Measurements from ENCODE around the gene TEAD1. TPM values are rescaled to one million over a fixed set of nuclear protein-coding genes. Genes with fewer than 3 reads are reported as not detected.

Gene TEAD1
- total RNA-seq, 1 donor from 2014 or later, result 17.6 TPM

DNA sequence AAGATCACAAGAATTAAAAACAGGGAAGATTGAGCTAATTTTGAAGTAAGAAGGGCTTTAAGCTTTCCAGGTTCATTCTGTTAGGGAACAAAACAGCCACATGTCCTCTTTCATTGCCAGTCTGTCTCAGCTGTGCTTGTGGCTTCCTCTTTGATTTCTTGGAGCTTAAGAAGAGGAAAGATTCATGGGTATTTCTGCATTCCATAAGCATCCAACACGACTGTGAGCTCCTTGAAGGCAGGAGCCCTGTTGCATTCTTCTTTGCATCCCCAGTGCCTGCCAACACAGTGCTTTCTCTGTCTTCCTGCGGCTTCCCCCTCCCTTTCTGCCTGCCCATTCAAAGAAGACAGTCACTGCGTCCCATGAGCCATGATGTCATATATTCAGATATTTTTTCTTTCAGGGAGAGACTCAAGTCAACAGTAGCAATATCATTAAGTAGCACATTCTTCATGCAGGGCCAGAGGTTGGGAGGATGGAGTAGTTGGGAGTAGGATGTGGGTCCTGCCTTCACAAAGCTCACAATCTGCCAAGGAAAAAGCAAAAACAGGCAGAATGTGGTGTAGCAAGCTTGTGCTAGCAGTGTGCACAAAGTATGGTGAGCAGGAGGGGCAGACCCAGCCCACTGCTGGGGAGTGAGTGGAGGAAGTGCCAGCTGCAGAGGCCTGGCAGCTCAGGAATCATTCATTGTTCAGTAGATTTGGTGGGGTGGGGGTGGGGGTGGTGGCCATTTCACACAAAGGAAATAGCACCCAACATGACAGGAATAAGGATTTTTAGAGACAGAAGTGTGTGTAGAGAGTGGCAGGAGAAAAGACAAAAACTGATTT is 172.8 kb downstream of the TEAD1 start:
- no peak for DNase-seq (ENCODE audit: low read depth)
- no peak for FAIRE-seq
- no peak overlapping the region for H3K4me3 ChIP-seq (ENCODE audit: low read depth, low read length)
- no peak for TF ChIP-seq CTCF (IDR thresholded peaks at IDR 0.05; ENCODE audit: insufficient read depth, low read length, severe bottlenecking)
- H3K36me3 ChIP-seq (ENCODE audit: control insufficient read depth, insufficient read depth, low read length), result no peaks in the 10 kb centered on the region
- no peaks in the 10 kb centered on the region for H3K27me3 ChIP-seq (ENCODE audit: control insufficient read depth, insufficient read depth, low read length)

GRCh38 chr11:12848413-12848812 is 174.2 kb downstream of the TEAD1 start:
- FAIRE-seq (no peak), DNase-seq (ENCODE audit: low read depth) (no peak)
- no peaks in the 10 kb centered on the region for H3K36me3 ChIP-seq (ENCODE audit: control insufficient read depth, insufficient read depth, low read length)
- H3K27me3 ChIP-seq (ENCODE audit: control insufficient read depth, insufficient read depth, low read length), result no peaks in the 10 kb centered on the region
- H3K4me3 ChIP-seq (ENCODE audit: low read depth, low read length), result no peak overlapping the region
- no peak for TF ChIP-seq CTCF (IDR thresholded peaks at IDR 0.05; ENCODE audit: insufficient read depth, low read length, severe bottlenecking)

DNA sequence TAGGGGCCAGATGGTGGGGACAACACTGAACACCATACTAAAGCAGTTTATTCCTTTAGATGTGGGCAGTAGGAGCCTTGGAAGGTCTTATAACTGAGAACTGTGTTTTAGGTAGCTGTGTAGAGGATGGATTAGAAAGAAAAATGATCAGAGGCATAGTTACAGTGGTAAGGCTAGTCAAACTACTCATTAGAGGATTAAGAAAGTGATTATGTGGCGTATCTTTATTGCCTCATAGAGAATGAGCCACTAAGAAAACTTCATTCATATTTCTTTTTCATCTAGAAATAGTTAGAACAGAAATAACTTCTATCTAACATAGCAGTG is 179.1 kb downstream of the TEAD1 start:
- no peak overlapping the region for H3K4me3 ChIP-seq (ENCODE audit: low read depth, low read length)
- no peak for TF ChIP-seq CTCF (IDR thresholded peaks at IDR 0.05; ENCODE audit: insufficient read depth, low read length, severe bottlenecking)
- no peaks in the 10 kb centered on the region for H3K36me3 ChIP-seq (ENCODE audit: control insufficient read depth, insufficient read depth, low read length)
- FAIRE-seq (no peak), DNase-seq (ENCODE audit: low read depth) (no peak)
- H3K27me3 ChIP-seq (ENCODE audit: control insufficient read depth, insufficient read depth, low read length), result no peaks in the 10 kb centered on the region

GRCh38 chr11:12853652-12854296 is 179.6 kb downstream of the TEAD1 start:
- TF ChIP-seq CTCF (IDR thresholded peaks at IDR 0.05; ENCODE audit: insufficient read depth, low read length, severe bottlenecking), result no peak
- Histone ChIP-seq H3K36me3 (ENCODE audit: control insufficient read depth, insufficient read depth, low read length) (no peaks in the 10 kb centered on the region), H3K4me3 (ENCODE audit: low read depth, low read length) (no peak overlapping the region), H3K27me3 (ENCODE audit: control insufficient read depth, insufficient read depth, low read length) (no peaks in the 10 kb centered on the region)
- FAIRE-seq (no peak), DNase-seq (ENCODE audit: low read depth) (peak; percentile 46)

- H3K4me3 ChIP-seq (ENCODE audit: low read depth, low read length), result no peak overlapping the region
Measured at GRCh38 chr11:12854297-12854661, 180.1 kb downstream of the TEAD1 start.

More at GRCh38 chr11:12854297-12854661, 180.1 kb downstream of the TEAD1 start:
- TF ChIP-seq CTCF (IDR thresholded peaks at IDR 0.05; ENCODE audit: insufficient read depth, low read length, severe bottlenecking), result no peak
- H3K36me3 ChIP-seq (ENCODE audit: control insufficient read depth, insufficient read depth, low read length), result no peaks in the 10 kb centered on the region
- H3K27me3 ChIP-seq (ENCODE audit: control insufficient read depth, insufficient read depth, low read length), result no peaks in the 10 kb centered on the region
- DNase-seq (ENCODE audit: low read depth), result no peak
- FAIRE-seq, result no peak

All from bronchial epithelial cell (primary cell).